Keratinocyte (primary cell): ENCODE results near the gene SIGLEC11. TPM values are rescaled to one million over a fixed set of nuclear protein-coding genes. Genes with fewer than 3 reads are reported as not detected.

Source experiments
- DNase-seq: peaks from one replicate; pipeline ENCODE4 v3.0.0-alpha.2; 2011; ENCODE audit warnings: low read depth, missing footprints, low spot score
- FAIRE-seq: peaks from 2 replicates; lab custom pipeline; 2011; peaks lifted over from hg19 to GRCh38; lab: Jason Lieb, UNC
- H2AFZ ChIP-seq: 2 replicates; pipeline ENCODE4 v1.6.0; 2012; ENCODE audit warnings: low read length, control low read depth, inconsistent platforms; ENCODE audit not compliant: control insufficient read depth
- H3K27ac ChIP-seq: 2 replicates; pipeline ENCODE4 v1.5.1; 2011; ENCODE audit warnings: low read length; ENCODE audit not compliant: control insufficient read depth, insufficient read depth
- H3K27me3 ChIP-seq: 3 replicates; pipeline ENCODE4 v1.6.0; 2011; ENCODE audit warnings: low read length; ENCODE audit not compliant: control insufficient read depth, insufficient read depth; ENCODE audit errors: extremely low read depth
- H3K36me3 ChIP-seq, 2 experiments: 2 replicates in 1 of 2; 3 replicates in 1 of 2; pipeline ENCODE4 v1.5.1; 2011; ENCODE audit warnings: low read length in 2 of 2, mild to moderate bottlenecking in 1 of 2; ENCODE audit not compliant: control insufficient read depth in 2 of 2, insufficient read depth in 2 of 2; ENCODE audit errors: extremely low read depth in 1 of 2
- H3K4me1 ChIP-seq: 3 replicates; pipeline ENCODE4 v1.5.1; 2011; ENCODE audit warnings: low read length; ENCODE audit not compliant: control insufficient read depth, insufficient read depth; ENCODE audit errors: extremely low read depth
- H3K4me2 ChIP-seq: 3 replicates; pipeline ENCODE4 v1.6.0; 2011; ENCODE audit warnings: low read depth, low read length; ENCODE audit not compliant: control insufficient read depth, insufficient read depth; ENCODE audit errors: extremely low read depth
- H3K4me3 ChIP-seq, 3 experiments: fragments of 200-600 bp in 1 of 3; sonication (generic) in 1 of 3; 2 replicates in 2 of 3; 3 replicates in 1 of 3; pipeline ENCODE4 v1.5.1; 2011 to 2016; ENCODE audit warnings: low read length in 3 of 3, mild to moderate bottlenecking in 3 of 3, control low read depth in 2 of 3, inconsistent platforms in 1 of 3, low read depth in 1 of 3, mixed read lengths in 1 of 3, mixed run types in 1 of 3, moderate library complexity in 1 of 3; ENCODE audit not compliant: control insufficient read depth in 2 of 3, insufficient read depth in 2 of 3; ENCODE audit errors: extremely low read depth in 1 of 3
- H3K79me2 ChIP-seq: 2 replicates; pipeline ENCODE4 v1.6.0; 2012; ENCODE audit warnings: low read length; ENCODE audit not compliant: control insufficient read depth, insufficient read depth
- H3K9ac ChIP-seq: 3 replicates; pipeline ENCODE4 v1.6.0; 2011; ENCODE audit warnings: low read length; ENCODE audit not compliant: control insufficient read depth, insufficient read depth; ENCODE audit errors: extremely low read depth
- H3K9me1 ChIP-seq: 3 replicates; pipeline ENCODE4 v1.6.0; 2011; ENCODE audit warnings: low read length; ENCODE audit not compliant: control insufficient read depth, insufficient read depth; ENCODE audit errors: extremely low read depth
- H3K9me3 ChIP-seq: 2 replicates; pipeline ENCODE4 v1.5.1; 2012; ENCODE audit warnings: low read depth, low read length; ENCODE audit not compliant: control insufficient read depth
- H4K20me1 ChIP-seq: 3 replicates; pipeline ENCODE4 v1.6.0; 2011; ENCODE audit warnings: low read length; ENCODE audit not compliant: control insufficient read depth, insufficient read depth; ENCODE audit errors: extremely low read depth
- EZH2 ChIP-seq: IDR thresholded peaks from one replicate; pipeline ENCODE4 v1.6.1; 2012; ENCODE audit warnings: inconsistent platforms, mild to moderate bottlenecking, low read length, moderate library complexity
- dilution Hi-C: fragments of 300-500 bp; cut with MboI; formaldehyde crosslinking; loops from one replicate; pipeline ENCODE4 v1.7.0; 2020; ENCODE audit warnings: low sequenced_read_pairs; ENCODE audit not compliant: extremely low pct_ligation_motif_present
- polyA plus RNA-seq, 5 experiments: library from polyadenylated mRNA; depleted of rRNA in 3 of 5; stranded (reverse) in 3 of 5; stranded (forward) in 1 of 5; unstranded in 1 of 5; fragments of >200 nt; gene quantifications; 1 replicate in 1 of 5; 2 replicates in 3 of 5; 3 replicates in 1 of 5; pipeline versions ENCODE4 v1.2.1 to v1.2.3, GENCODE V29; 2011 to 2012; ENCODE audit warnings: missing spikeins in 2 of 5, low read depth in 1 of 5, low replicate concordance in 1 of 5
- TF ChIP-seq, protein P1 (sequence below), 3 experiments: IDR thresholded peaks in 1 of 3; conservative IDR thresholded peaks in 1 of 3; optimal IDR thresholded peaks in 1 of 3; 2 replicates in 2 of 3; 3 replicates in 1 of 3; pipeline versions ENCODE3 to v1.5.1; 2011; ENCODE audit warnings: low read length in 3 of 3, mild to moderate bottlenecking in 3 of 3, moderate library complexity in 2 of 3, control low read depth in 1 of 3, inconsistent platforms in 1 of 3; ENCODE audit not compliant: insufficient read depth in 2 of 3; ENCODE audit errors: extremely low read depth in 1 of 3

The SIGLEC11 gene
- polyA plus RNA-seq, 1 donor (not counting 4 experiments of a cell fraction or from before 2014, with no cell fraction given), result not detected

DNA sequence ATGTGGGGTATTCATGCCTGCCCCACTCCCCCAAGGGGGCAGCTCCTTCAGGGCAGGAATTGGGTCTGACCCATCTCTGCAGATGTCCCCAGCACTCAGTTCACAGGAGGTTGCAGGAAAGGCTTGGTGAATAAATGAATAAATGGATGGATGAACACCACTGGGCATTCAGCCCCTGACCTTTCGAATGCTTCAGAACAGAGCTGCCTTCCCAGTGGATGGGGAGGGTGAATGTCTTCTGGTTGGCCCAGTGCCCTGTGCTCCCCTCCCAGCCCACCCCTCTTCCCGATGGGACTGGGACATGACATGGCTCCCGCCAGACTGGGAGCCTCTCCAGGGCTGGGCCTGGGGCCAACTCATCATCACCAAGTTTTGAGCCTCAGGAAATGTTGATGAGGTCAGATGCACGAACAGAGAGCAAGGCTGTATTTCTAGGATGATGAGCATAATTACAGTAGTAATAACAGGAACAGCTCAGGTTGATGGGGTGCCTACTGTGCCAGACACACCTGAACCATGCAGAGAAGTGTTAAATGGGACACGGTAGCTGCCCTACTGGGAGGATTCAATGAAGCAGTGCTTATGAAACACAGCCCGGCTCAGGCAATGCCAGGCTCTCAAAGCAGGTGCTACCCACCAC, 38.5 kb upstream of the SIGLEC11 start:
- no peak overlapping the region for H2AFZ ChIP-seq
- peaks cover 27 to 37% of the 10 kb centered on the region in 2 experiments for H3K36me3 ChIP-seq
- DNase-seq, result no peak
- H3K9me1 ChIP-seq, result peaks cover 2% of the 10 kb centered on the region
- no peak overlapping the region for H3K4me3 ChIP-seq
- H3K79me2 ChIP-seq, result no peaks in the 10 kb centered on the region
- dilution Hi-C loops, result no loop called here
- H3K27me3 ChIP-seq, result no peaks in the 10 kb centered on the region
- H3K4me1 ChIP-seq, result peaks cover 9% of the 10 kb centered on the region
- peaks cover 24% of the 10 kb centered on the region for H4K20me1 ChIP-seq
- FAIRE-seq, result no peak
- no peaks in the 10 kb centered on the region for H3K9me3 ChIP-seq
- TF ChIP-seq, protein P1, sequence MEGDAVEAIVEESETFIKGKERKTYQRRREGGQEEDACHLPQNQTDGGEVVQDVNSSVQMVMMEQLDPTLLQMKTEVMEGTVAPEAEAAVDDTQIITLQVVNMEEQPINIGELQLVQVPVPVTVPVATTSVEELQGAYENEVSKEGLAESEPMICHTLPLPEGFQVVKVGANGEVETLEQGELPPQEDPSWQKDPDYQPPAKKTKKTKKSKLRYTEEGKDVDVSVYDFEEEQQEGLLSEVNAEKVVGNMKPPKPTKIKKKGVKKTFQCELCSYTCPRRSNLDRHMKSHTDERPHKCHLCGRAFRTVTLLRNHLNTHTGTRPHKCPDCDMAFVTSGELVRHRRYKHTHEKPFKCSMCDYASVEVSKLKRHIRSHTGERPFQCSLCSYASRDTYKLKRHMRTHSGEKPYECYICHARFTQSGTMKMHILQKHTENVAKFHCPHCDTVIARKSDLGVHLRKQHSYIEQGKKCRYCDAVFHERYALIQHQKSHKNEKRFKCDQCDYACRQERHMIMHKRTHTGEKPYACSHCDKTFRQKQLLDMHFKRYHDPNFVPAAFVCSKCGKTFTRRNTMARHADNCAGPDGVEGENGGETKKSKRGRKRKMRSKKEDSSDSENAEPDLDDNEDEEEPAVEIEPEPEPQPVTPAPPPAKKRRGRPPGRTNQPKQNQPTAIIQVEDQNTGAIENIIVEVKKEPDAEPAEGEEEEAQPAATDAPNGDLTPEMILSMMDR (optimal IDR thresholded peaks at IDR 0.05 in 1 of 3, IDR thresholded peaks at IDR 0.05 in 1 of 3, conservative IDR thresholded peaks at IDR 0.05 in 1 of 3; ENCODE audit: extremely low read depth in 1 of 3, insufficient read depth in 2 of 3, low read length in 3 of 3), result no peak
- no peak for TF ChIP-seq EZH2
- H3K4me2 ChIP-seq, result no peak overlapping the region
- H3K27ac ChIP-seq, result no peak overlapping the region
- no peak overlapping the region for H3K9ac ChIP-seq

DNA sequence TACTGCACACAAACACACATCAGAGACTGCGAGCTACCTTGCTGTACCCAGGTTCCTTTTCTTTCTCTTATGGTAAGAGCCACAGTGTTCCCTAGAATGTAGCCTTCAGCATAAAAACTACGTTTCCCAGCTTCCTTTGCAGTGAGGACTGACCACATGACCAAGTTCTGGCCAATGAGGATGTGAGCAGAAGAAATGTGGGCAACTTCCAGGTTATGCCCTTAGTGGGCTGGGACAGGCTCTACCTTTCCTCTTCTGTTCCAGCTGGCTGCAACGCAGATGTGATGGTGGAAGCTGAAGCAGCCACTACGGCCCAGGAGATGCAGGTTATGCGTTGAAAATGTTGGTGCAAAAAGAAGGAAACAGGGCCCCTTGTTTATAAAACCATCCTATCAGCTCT, 36.7 kb upstream of the SIGLEC11 start:
- H3K27ac ChIP-seq, result no peak overlapping the region
- dilution Hi-C loops, result no loop called here
- H3K27me3 ChIP-seq, result no peaks in the 10 kb centered on the region
- H3K79me2 ChIP-seq, result no peaks in the 10 kb centered on the region
- H2AFZ ChIP-seq, result no peak overlapping the region
- H3K9me1 ChIP-seq, result no peaks in the 10 kb centered on the region
- DNase-seq, result no peak
- no peak overlapping the region for H3K4me3 ChIP-seq
- no peak overlapping the region for H3K9ac ChIP-seq
- H3K36me3 ChIP-seq, result peaks cover 24 to 34% of the 10 kb centered on the region in 2 experiments
- FAIRE-seq, result peak; percentile 58
- peaks cover 10% of the 10 kb centered on the region for H4K20me1 ChIP-seq
- no peaks in the 10 kb centered on the region for H3K9me3 ChIP-seq
- no peak for TF ChIP-seq EZH2
- no peaks in the 10 kb centered on the region for H3K4me1 ChIP-seq
- no peak overlapping the region for H3K4me2 ChIP-seq

DNA sequence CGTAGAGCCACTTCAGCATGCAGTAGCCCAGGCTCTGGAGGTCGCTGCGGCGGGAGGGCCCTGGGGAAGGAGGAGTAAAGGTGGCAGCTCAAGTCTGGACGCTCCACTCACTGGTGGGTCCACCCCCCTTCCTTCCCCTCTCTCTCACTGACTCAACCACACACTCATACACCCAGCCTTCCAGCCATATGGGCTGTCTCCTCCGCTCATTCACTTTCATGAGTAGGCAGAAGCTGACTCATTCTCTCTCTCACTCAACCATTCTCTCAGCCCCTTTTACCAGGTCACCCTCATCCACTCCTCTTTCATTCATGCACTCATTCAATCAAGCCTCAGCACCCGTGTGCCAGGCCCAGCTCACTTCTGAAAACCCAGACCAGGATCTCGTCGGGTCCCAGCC, 27.5 kb upstream of the SIGLEC11 start:
- no peaks in the 10 kb centered on the region for H3K4me1 ChIP-seq
- H3K4me2 ChIP-seq, result no peak overlapping the region
- no peaks in the 10 kb centered on the region for H3K27me3 ChIP-seq
- H2AFZ ChIP-seq, result no peak overlapping the region
- H3K27ac ChIP-seq, result no peak overlapping the region
- no peaks in the 10 kb centered on the region for H3K9me3 ChIP-seq
- peaks cover 14% of the 10 kb centered on the region for H4K20me1 ChIP-seq
- no peaks in the 10 kb centered on the region for H3K9me1 ChIP-seq
- no peak for TF ChIP-seq EZH2
- TF ChIP-seq, protein P1 (optimal IDR thresholded peaks at IDR 0.05 in 1 of 3, IDR thresholded peaks at IDR 0.05 in 1 of 3, conservative IDR thresholded peaks at IDR 0.05 in 1 of 3; ENCODE audit: extremely low read depth in 1 of 3, insufficient read depth in 2 of 3, low read length in 3 of 3), result no peak
- dilution Hi-C loops, result no loop called here
- FAIRE-seq (no peak), DNase-seq (no peak)
- H3K36me3 ChIP-seq, result peaks cover 8 to 22% of the 10 kb centered on the region in 2 experiments
- H3K4me3 ChIP-seq, result no peak overlapping the region
- H3K9ac ChIP-seq, result no peak overlapping the region
- H3K79me2 ChIP-seq, result no peaks in the 10 kb centered on the region
